K562 (cell line): ENCODE data around the gene SPATA33. TPM values are rescaled to one million over a fixed set of nuclear protein-coding genes. Genes with fewer than 3 reads are reported as not detected.

Source experiments
- ARID2 ChIP-seq: fragments of 450-650 bp; IDR thresholded peaks from 2 replicates; pipeline ENCODE4 v1.6.1; 2017; ENCODE audit warnings: antibody characterized with exemption, mild to moderate bottlenecking
- ATF1 ChIP-seq, 2 experiments: fragments of 450-650 bp in 1 of 2; IDR thresholded peaks; 2 replicates each; pipeline ENCODE4 v1.6.1; 2016; ENCODE audit warnings: missing compliant biosample characterization in 1 of 2, missing genetic modification characterization in 1 of 2
- BRF2 ChIP-seq: IDR thresholded peaks from 3 replicates; pipeline ENCODE4 v1.6.1; 2011; ENCODE audit warnings: borderline replicate concordance, mild to moderate bottlenecking; ENCODE audit not compliant: insufficient read length, insufficient read depth
- CBX3 ChIP-seq, 2 experiments: IDR thresholded peaks; 1 replicate in 1 of 2; 2 replicates in 1 of 2; pipeline ENCODE4 v1.6.1; 2012; ENCODE audit warnings: inconsistent platforms in 2 of 2, low read length in 2 of 2, borderline replicate concordance in 1 of 2, control low read depth in 1 of 2
- DACH1 ChIP-seq: fragments of 450-650 bp; IDR thresholded peaks from 2 replicates; pipeline ENCODE4 v1.6.1; 2018; ENCODE audit not compliant: partially characterized antibody
- DDX20 ChIP-seq: fragments of 450-650 bp; IDR thresholded peaks from 2 replicates; pipeline ENCODE4 v1.6.1; 2016; ENCODE audit warnings: missing genetic modification characterization, low read depth, mild to moderate bottlenecking, missing compliant biosample characterization, moderate library complexity
- E2F6 ChIP-seq, 2 experiments: IDR thresholded peaks; 2 replicates each; pipeline ENCODE4 v1.6.1; 2011; ENCODE audit warnings: borderline replicate concordance in 1 of 2, control low read depth in 1 of 2, low read depth in 1 of 2, low read length in 1 of 2, mild to moderate bottlenecking in 1 of 2, mixed read lengths in 1 of 2, moderate library complexity in 1 of 2; ENCODE audit not compliant: insufficient read depth in 1 of 2, insufficient read length in 1 of 2, poor library complexity in 1 of 2, severe bottlenecking in 1 of 2; ENCODE audit errors: extremely low read depth in 1 of 2
- GATAD2B ChIP-seq: fragments of 450-650 bp; IDR thresholded peaks from 2 replicates; pipeline ENCODE4 v1.6.1; 2017; ENCODE audit warnings: mild to moderate bottlenecking, borderline replicate concordance
- HOMEZ ChIP-seq: fragments of 250-450 bp; sonication (Bioruptor Pico); IDR thresholded peaks from 2 replicates; pipeline ENCODE4 v1.4.0; 2020; ENCODE audit warnings: mild to moderate bottlenecking, moderate library complexity
- POLR2AphosphoS5 ChIP-seq: IDR thresholded peaks from 2 replicates; pipeline ENCODE4 v1.6.1; 2011; ENCODE audit warnings: mild to moderate bottlenecking, low read depth, low read length, moderate library complexity; ENCODE audit not compliant: control insufficient read depth, insufficient read depth
- RAD21 ChIP-seq, 2 experiments: fragments of 250-450 bp in 1 of 2; fragments of 450-650 bp in 1 of 2; sonication (Bioruptor Pico) in 1 of 2; formaldehyde crosslinking in 1 of 2; IDR thresholded peaks in 1 of 2; conservative IDR thresholded peaks in 1 of 2; 2 replicates each; pipeline versions ENCODE4 v1.4.0 to v1.8.0; 2020 to 2022; ENCODE audit warnings: mild to moderate bottlenecking in 2 of 2, moderate library complexity in 1 of 2
- RB1 ChIP-seq: fragments of 450-650 bp; IDR thresholded peaks from 2 replicates; pipeline ENCODE4 v1.6.1; 2017; ENCODE audit warnings: low read depth, mild to moderate bottlenecking
- SMC3 ChIP-seq: conservative IDR thresholded peaks from 2 replicates; pipeline ENCODE4 v1.6.1; 2011; ENCODE audit warnings: low read depth, low read length, improper control_type of control experiment; ENCODE audit not compliant: insufficient read depth
- ZBTB7A ChIP-seq: IDR thresholded peaks from 2 replicates; pipeline ENCODE4 v1.6.1; 2011; ENCODE audit warnings: low read depth, mild to moderate bottlenecking, low read length, moderate library complexity, borderline replicate concordance; ENCODE audit not compliant: control insufficient read depth
- ZBTB8A ChIP-seq: fragments of 450-650 bp; IDR thresholded peaks from 2 replicates; pipeline ENCODE4 v1.6.1; 2018; ENCODE audit warnings: mild to moderate bottlenecking, moderate library complexity; ENCODE audit not compliant: partially characterized antibody
- ZNF263 ChIP-seq: sonication (generic); formaldehyde crosslinking; IDR thresholded peaks from 2 replicates; pipeline ENCODE4 v1.8.0; 2022; ENCODE audit warnings: mild to moderate bottlenecking, missing genetic modification reagents, borderline replicate concordance
- ZNF592 ChIP-seq: fragments of 450-650 bp; IDR thresholded peaks from 2 replicates; pipeline ENCODE4 v1.6.1; 2017; ENCODE audit warnings: antibody characterized with exemption, mild to moderate bottlenecking
- ZNF778 ChIP-seq: fragments of 450-650 bp; formaldehyde crosslinking; IDR thresholded peaks from 2 replicates; pipeline ENCODE4 v1.4.0; 2020; ENCODE audit warnings: mild to moderate bottlenecking, moderate library complexity
- polyA plus RNA-seq, 8 experiments: library from polyadenylated mRNA; depleted of rRNA in 4 of 8; stranded (reverse) in 5 of 8; unstranded in 3 of 8; fragments of >200 nt; fragmentation: Nextera tagmentation in 2 of 8; fragmentation: Illumina TruSeq in 1 of 8; extraction: Ambion mirVana in 2 of 8; extraction: Trizol in 1 of 8; gene quantifications; 2 replicates each; pipeline versions ENCODE4 v1.2.1 to v1.2.3, GENCODE V29; 2011 to 2014; ENCODE audit warnings: inconsistent platforms in 1 of 8, missing spikeins in 1 of 8
- total RNA-seq, 7 experiments: library from RNA; depleted of rRNA in 6 of 7; stranded (reverse); fragments of >200 nt in 6 of 7; fragmentation: Illumina TruSeq in 2 of 7; extraction: Trizol in 2 of 7; gene quantifications; 2 replicates each; pipeline versions ENCODE4 v1.2.1 to v1.2.3, GENCODE V29; 2011 to 2021; ENCODE audit warnings: low replicate concordance in 1 of 7

Gene SPATA33
- total and polyA plus RNA-seq, 9 of the 15 experiments (the other 6 are each of a cell fraction or from before 2014, with no cell fraction given), result 4.0 to 20.0 (median 11.8) TPM

GRCh38 chr16:89615596-89616090 lies 42.0 kb upstream of the SPATA33 start (continued):
- TF ChIP-seq ZNF592 (no peak), ARID2 (no peak), DACH1 (no peak), ZNF263 (0 out of 2 replicates have a peak, but pooled peaks have one; percentile 4), ZBTB7A (peak; percentile 94), RB1 (0 out of 2 replicates have a peak, but pooled peaks have one; percentile 14), ZNF778 (no peak), HOMEZ (CRISPR knock-in tag) (no peak), GATAD2B (no peak), ATF1 (CRISPR knock-in tag; IDR thresholded peaks at IDR 0.05) (no peak), ATF1 (tag; IDR thresholded peaks at IDR 0.05) (no peak), E2F6 (IDR thresholded peaks at IDR 0.05; ENCODE audit: borderline replicate concordance in 1 of 2, extremely low read depth in 1 of 2, insufficient read depth in 1 of 2, insufficient read length in 1 of 2, low read depth in 1 of 2, low read length in 1 of 2, poor library complexity in 1 of 2, severe bottlenecking in 1 of 2) (peak in 1 of 2 experiments; percentile 26), CBX3 (IDR thresholded peaks at IDR 0.05; ENCODE audit: borderline replicate concordance in 1 of 2, low read length in 2 of 2) (no peak), DDX20 (tag) (no peak), ZBTB8A (no peak), SMC3 (peak; percentile 34; the same call in 1 of the 2 replicates), POLR2AphosphoS5 (no peak), RAD21 (CRISPR knock-in tag; conservative IDR thresholded peaks at IDR 0.05 in 1 of 2, IDR thresholded peaks at IDR 0.05 in 1 of 2) (peak in 1 of 2 experiments; percentile 45; a peak in 2 of 4 replicates), BRF2 (no peak)
